Esophagus muscularis mucosa (tissue), 2 donors: ENCODE data around the gene C9orf40.

Source experiments
- EP300 ChIP-seq: sonication (generic); formaldehyde crosslinking; IDR thresholded peaks from one replicate; pipeline ENCODE4 v1.6.1; 2017; ENCODE audit warnings: antibody characterized with exemption
- POLR2A ChIP-seq: fragments of 450-650 bp; IDR thresholded peaks from one replicate; pipeline ENCODE4 v1.6.1; 2017; ENCODE audit warnings: antibody characterized with exemption, moderate library complexity, mild to moderate bottlenecking, low read depth

DNA sequence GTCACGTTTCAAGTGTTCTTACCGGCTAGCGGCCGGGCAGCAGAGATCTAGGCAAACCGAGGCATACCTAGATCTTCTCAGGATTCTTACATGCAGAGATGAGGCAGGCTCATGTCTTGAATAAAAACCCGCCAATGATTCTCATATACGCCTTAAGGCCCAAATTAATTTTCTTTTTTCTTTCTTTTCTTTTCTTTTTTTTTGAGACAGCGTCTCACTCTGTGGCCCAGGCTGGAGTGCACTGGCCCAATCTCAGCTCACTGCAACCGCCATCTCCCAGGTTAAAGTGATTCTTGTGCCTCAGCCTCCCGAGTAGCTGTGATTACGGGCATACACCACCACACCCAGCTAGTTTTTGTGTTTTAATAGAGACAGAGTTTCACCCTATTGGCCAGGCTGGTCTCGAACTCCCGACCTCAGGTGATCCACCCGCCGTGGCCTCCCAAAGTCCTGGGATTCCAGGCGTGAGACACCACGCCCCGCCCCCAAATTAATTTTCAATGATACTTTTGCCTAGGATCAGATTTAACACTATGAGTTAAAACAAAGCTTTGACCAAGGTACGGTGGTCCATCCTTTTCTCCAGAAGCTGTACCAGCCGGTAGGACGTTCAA, 1.5 kb downstream of the C9orf40 start:
- TF ChIP-seq POLR2A (no peak), EP300 (no peak)
